Chondrocyte (in vitro differentiated cells): ENCODE data around the gene SYDE1. TPM values are rescaled to one million over a fixed set of nuclear protein-coding genes. Genes with fewer than 3 reads are reported as not detected.

ENCODE experiments used
- DNase-seq: peaks from one replicate; pipeline ENCODE4 v3.0.0; 2021; ENCODE audit warnings: mixed read lengths, low spot score
- H3K27ac Mint-ChIP-seq: one replicate; pipeline ENCODE4 v1.8.0; 2021; ENCODE audit warnings: mild to moderate bottlenecking, moderate library complexity, mixed read lengths; ENCODE audit not compliant: unreplicated experiment
- H3K27me3 Mint-ChIP-seq: 2 replicates; pipeline ENCODE4 v1.8.0; 2021; ENCODE audit warnings: low read depth, mixed read lengths
- H3K36me3 Mint-ChIP-seq: 2 replicates; pipeline ENCODE4 v1.8.0; 2021; ENCODE audit warnings: low read depth, mixed read lengths
- H3K4me1 Mint-ChIP-seq: 2 replicates; pipeline ENCODE4 v1.8.0; 2021; ENCODE audit warnings: low read depth, mild to moderate bottlenecking, mixed read lengths
- H3K4me3 Mint-ChIP-seq: one replicate; pipeline ENCODE4 v1.8.0; 2021; ENCODE audit warnings: mild to moderate bottlenecking, moderate library complexity, mixed read lengths; ENCODE audit not compliant: unreplicated experiment
- H3K9me3 Mint-ChIP-seq: 2 replicates; pipeline ENCODE4 v1.8.0; 2021; ENCODE audit warnings: low read depth, mixed read lengths
- total RNA-seq: library from RNA; stranded (reverse); gene quantifications from 3 replicates; pipeline ENCODE4 v1.2.1, GENCODE V29; 2021
- TF ChIP-seq, protein P1 (sequence below): fragments of 200-600 bp; sonication (generic); IDR thresholded peaks from 2 replicates; pipeline ENCODE4 v1.5.0; 2021; ENCODE audit warnings: antibody characterized with exemption, mild to moderate bottlenecking, moderate library complexity

The SYDE1 gene
- total RNA-seq, 1 donor from 2014 or later = 98.0 TPM

DNA sequence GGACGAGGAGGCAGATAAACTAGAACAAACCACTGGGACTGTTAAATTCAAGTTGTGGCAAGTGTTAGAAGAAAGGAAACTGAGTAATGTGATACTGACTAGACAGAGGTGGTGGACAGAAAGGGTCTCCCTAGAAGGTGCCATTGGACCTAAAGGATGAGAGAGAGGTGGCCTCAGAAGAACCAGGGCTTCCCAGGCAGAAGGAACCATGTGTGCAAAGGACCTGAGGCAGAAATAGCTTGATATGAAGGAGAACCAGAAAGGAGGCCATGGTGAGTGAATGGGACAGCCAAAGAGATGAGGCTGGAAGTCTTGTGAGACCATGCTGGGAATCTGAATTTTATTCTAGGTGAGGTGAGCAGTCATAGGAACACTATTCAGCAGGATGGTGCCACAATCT lies 2.8 kb upstream of the SYDE1 start:
- TF ChIP-seq, protein P1, sequence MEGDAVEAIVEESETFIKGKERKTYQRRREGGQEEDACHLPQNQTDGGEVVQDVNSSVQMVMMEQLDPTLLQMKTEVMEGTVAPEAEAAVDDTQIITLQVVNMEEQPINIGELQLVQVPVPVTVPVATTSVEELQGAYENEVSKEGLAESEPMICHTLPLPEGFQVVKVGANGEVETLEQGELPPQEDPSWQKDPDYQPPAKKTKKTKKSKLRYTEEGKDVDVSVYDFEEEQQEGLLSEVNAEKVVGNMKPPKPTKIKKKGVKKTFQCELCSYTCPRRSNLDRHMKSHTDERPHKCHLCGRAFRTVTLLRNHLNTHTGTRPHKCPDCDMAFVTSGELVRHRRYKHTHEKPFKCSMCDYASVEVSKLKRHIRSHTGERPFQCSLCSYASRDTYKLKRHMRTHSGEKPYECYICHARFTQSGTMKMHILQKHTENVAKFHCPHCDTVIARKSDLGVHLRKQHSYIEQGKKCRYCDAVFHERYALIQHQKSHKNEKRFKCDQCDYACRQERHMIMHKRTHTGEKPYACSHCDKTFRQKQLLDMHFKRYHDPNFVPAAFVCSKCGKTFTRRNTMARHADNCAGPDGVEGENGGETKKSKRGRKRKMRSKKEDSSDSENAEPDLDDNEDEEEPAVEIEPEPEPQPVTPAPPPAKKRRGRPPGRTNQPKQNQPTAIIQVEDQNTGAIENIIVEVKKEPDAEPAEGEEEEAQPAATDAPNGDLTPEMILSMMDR = no peak
- no peaks in the 10 kb centered on the region for H3K27me3 Mint-ChIP-seq
- H3K4me3 Mint-ChIP-seq = no peak overlapping the region
- H3K36me3 Mint-ChIP-seq = peaks cover 15% of the 10 kb centered on the region
- peaks cover 17% of the 10 kb centered on the region for H3K9me3 Mint-ChIP-seq
- no peak overlapping the region for H3K27ac Mint-ChIP-seq
- DNase-seq = no peak
- peaks cover 18% of the 10 kb centered on the region for H3K4me1 Mint-ChIP-seq

DNA sequence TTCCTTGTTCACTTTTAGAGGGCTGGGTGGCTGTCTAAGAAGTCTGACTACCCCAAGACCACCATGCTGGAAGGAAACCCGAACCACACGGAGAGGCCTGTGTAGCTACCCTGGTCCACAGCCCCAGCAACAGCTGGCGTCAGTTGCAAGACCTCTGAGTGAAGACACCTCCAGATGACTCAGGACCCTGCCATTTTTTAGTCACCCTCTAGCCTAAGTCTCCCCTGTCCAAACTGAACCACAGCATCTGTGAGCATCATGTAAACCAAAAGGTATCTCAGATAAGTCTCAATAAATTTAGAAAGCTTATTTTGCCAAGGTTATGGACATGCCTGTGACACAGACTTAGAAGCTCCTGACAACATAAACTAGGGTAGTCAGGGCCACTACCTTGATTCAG lies 2.2 kb upstream of the SYDE1 start:
- H3K4me1 Mint-ChIP-seq = peaks cover 18% of the 10 kb centered on the region
- no peak for DNase-seq
- no peak overlapping the region for H3K4me3 Mint-ChIP-seq
- H3K9me3 Mint-ChIP-seq = peaks cover 17% of the 10 kb centered on the region
- TF ChIP-seq, protein P1 = no peak
- H3K36me3 Mint-ChIP-seq = peaks cover 16% of the 10 kb centered on the region
- H3K27ac Mint-ChIP-seq = no peak overlapping the region
- no peaks in the 10 kb centered on the region for H3K27me3 Mint-ChIP-seq

DNA sequence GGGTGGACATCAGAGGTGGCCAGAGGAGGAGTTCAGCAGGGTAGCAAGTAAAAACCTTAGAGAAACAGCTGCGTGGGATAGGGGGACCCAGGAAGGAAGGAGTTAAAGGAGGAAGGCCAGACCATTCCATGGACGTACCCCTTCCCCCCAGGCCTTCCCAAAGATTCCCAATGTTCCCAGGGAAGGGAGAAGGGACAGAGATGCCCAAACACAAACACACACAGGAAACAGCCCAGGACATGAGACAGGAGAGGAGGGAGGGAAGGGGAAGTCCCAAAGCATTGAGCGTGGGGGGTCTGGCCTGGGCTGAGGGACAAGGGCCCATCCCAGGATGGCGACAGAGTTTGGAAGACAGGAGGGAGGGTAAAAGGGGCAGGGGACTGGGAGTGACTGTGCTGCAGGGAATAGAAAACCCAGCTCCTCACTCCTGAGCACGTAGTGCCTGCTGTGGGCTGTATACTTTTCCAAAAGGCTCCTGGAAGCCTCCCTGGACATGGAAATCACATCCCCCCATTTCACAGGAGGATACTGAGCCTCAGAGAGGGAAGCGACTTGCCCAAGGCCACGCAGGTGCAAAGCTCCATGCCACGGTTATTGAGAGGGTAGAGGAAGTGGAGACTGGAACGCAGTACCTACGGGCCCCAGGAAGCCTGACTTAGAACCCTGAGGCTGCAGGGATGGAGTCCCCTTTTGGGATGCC lies 1.1 kb downstream of the SYDE1 start:
- H3K36me3 Mint-ChIP-seq = peaks cover 28% of the 10 kb centered on the region
- H3K27me3 Mint-ChIP-seq = no peaks in the 10 kb centered on the region
- peak overlapping the region; percentile 88 for H3K4me3 Mint-ChIP-seq
- peak overlapping the region; percentile 65 for H3K27ac Mint-ChIP-seq
- DNase-seq = no peak
- peaks cover 11% of the 10 kb centered on the region for H3K9me3 Mint-ChIP-seq
- H3K4me1 Mint-ChIP-seq = peaks cover 18% of the 10 kb centered on the region
- TF ChIP-seq, protein P1 = no peak

DNA sequence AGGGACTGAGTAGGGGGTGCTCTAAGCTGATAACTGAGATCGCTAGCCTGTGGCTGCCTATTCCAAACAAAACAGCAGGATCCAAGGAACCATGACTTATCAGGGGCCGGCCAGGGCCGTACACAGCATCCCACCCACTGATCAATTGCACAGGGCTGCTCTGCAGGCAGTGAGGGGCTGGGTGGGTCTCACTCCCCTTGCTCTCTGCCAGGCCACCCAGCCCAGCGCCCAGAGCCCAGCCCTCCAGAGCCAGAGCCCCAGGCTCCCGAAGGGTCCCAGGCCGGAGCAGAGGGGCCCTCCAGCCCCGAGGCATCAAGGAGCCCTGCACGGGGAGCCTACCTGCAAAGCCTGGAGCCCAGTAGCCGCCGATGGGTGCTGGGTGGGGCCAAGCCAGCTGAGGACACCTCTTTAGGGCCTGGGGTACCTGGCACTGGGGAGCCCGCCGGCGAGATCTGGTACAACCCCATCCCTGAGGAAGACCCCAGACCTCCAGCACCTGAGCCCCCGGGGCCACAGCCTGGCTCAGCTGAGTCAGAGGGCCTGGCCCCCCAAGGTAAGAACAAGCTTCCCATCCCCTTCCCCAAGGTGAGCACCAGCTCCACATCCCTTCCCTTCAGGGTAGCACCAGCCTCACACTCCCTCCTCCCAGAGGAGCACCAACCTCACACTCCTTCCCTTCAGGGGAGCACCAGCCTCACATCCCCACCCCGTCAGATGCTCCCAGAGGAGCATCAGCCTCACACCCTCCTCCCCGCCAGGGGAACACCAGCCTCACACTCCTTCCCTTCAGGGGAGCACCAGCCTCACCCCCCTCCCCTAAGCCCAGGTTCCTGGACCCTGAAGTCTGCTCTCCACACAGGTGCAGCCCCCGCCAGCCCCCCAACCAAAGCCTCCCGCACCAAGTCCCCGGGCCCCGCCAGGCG lies 1.9 kb downstream of the SYDE1 start:
- peaks cover 26% of the 10 kb centered on the region for H3K36me3 Mint-ChIP-seq
- TF ChIP-seq, protein P1 = no peak
- H3K9me3 Mint-ChIP-seq = peaks cover 5% of the 10 kb centered on the region
- DNase-seq = no peak
- peak overlapping the region; percentile 65 for H3K27ac Mint-ChIP-seq
- H3K4me3 Mint-ChIP-seq = peak overlapping the region; percentile 88
- H3K27me3 Mint-ChIP-seq = no peaks in the 10 kb centered on the region
- H3K4me1 Mint-ChIP-seq = peaks cover 19% of the 10 kb centered on the region

DNA sequence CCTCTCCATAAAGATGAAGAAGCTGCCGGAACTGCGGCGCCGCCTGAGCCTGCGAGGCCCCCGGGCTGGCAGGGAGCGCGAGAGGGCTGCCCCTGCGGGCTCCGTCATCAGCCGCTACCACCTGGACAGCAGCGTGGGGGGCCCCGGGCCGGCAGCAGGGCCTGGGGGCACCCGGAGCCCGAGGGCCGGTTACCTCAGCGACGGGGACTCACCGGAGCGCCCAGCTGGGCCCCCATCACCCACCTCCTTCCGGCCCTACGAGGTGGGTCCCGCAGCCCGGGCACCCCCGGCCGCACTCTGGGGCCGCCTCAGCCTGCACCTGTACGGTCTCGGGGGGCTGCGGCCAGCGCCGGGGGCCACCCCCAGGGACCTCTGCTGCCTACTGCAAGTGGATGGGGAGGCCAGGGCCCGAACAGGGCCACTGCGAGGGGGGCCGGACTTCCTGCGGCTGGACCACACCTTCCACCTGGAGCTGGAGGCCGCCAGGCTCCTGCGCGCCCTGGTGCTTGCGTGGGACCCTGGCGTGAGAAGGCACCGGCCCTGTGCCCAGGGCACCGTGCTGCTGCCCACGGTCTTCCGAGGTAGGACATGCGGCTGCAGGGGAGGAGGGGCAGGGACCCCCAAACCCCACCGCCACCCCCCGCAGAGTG lies 2.7 kb downstream of the SYDE1 start:
- H3K36me3 Mint-ChIP-seq = peaks cover 26% of the 10 kb centered on the region
- DNase-seq = no peak
- no peak overlapping the region for H3K4me3 Mint-ChIP-seq
- H3K27me3 Mint-ChIP-seq = no peaks in the 10 kb centered on the region
- no peaks in the 10 kb centered on the region for H3K9me3 Mint-ChIP-seq
- H3K4me1 Mint-ChIP-seq = peaks cover 25% of the 10 kb centered on the region
- TF ChIP-seq, protein P1 = no peak
- H3K27ac Mint-ChIP-seq = no peak overlapping the region
